Measurements from ENCODE around the gene RPUSD2.
A peak's percentile ranks its signal among the peaks of the same experiment; 100 is the strongest.

Gene RPUSD2

DNA sequence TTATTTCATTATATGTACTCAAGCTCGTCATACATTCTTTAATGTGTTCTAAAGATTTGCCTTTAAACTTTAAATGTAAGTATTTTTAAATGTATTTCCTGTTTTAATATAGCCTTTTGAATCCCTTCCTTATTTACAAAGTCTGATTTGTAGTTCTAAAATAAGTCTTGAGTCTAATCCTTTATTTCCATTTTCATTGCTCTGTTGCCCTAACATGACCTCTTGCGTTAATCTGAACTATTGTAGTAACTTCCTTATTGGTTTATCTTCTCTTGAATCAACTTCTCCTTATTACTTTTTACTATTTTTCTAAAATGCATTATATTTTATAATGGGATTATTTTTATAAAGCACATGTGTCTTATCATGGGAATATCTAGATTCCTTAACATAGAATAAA is 48.9 kb downstream of the RPUSD2 start:
- Histone ChIP-seq H4K20me1 (no peaks in the 10 kb centered on the region), H3K9ac (no peak overlapping the region), H3K27ac (peak overlapping the region in 2 of 11 experiments; percentile 24 to 55; a peak in 2 of 22 replicates), H3K4me1 (peaks cover 0 to 21% (median 3%) of the 10 kb centered on the region in 10 experiments; a peak in 10 of 20 replicates), H3K4me2 (peak overlapping the region in 2 of 11 experiments; percentile 59 to 81; a peak in 5 of 22 replicates), H3K4me3 (no peak overlapping the region), H3K27me3 (no peaks in the 10 kb centered on the region), H3K36me3 (peaks cover 0 to 98% (median 86%) of the 10 kb centered on the region in 11 experiments; a peak in 20 of 22 replicates), H3K9me3 (replicated peaks in 1 of 11) (no peaks in the 10 kb centered on the region)
- no peak for TF ChIP-seq Cebpa-rat (IDR thresholded peaks at IDR 0.05)

- Histone ChIP-seq H3K27ac (no peak overlapping the region), H3K4me1 (peaks cover 0 to 21% (median 3%) of the 10 kb centered on the region in 10 experiments; a peak in 10 of 20 replicates), H3K4me3 (no peak overlapping the region), H3K36me3 (peaks cover 0 to 98% (median 87%) of the 10 kb centered on the region in 11 experiments; a peak in 20 of 22 replicates), H3K27me3 (no peaks in the 10 kb centered on the region), H4K20me1 (no peaks in the 10 kb centered on the region), H3K9me3 (replicated peaks in 1 of 11) (no peaks in the 10 kb centered on the region), H3K9ac (no peak overlapping the region), H3K4me2 (no peak overlapping the region)
- TF ChIP-seq Cebpa-rat (IDR thresholded peaks at IDR 0.05) = no peak
Measured at GRCh38 chr15:40618906-40619305, 49.8 kb downstream of the RPUSD2 start.

- no peak overlapping the region for H3K9ac ChIP-seq
- H3K36me3 ChIP-seq = peaks cover 0 to 100% (median 77%) of the 10 kb centered on the region in 11 experiments; a peak in 20 of 22 replicates
- H3K9me3 ChIP-seq (replicated peaks in 1 of 11) = no peaks in the 10 kb centered on the region
- H3K4me1 ChIP-seq = peaks cover 0 to 3% (median 0%) of the 10 kb centered on the region in 10 experiments; a peak in 4 of 20 replicates
- H3K27me3 ChIP-seq = no peaks in the 10 kb centered on the region
- H3K27ac ChIP-seq = no peak overlapping the region
- no peak for TF ChIP-seq Cebpa-rat (IDR thresholded peaks at IDR 0.05)
- no peak overlapping the region for H3K4me3 ChIP-seq
- H4K20me1 ChIP-seq = no peaks in the 10 kb centered on the region
- no peak overlapping the region for H3K4me2 ChIP-seq
Measured at GRCh38 chr15:40623361-40623760, 54.3 kb downstream of the RPUSD2 start.
